ENCODE results near the gene PPFIBP2. TPM values are rescaled to one million over a fixed set of nuclear protein-coding genes. Genes with fewer than 3 reads are reported as not detected.

Gene PPFIBP2
- total RNA-seq, 2 experiments from 2014 or later = 7.8 to 10.0 TPM

Other genes starting within 250 kb of the PPFIBP2 start
- not detected for gene OLFML1, start 28.5 kb upstream of the PPFIBP2 start, total RNA-seq
- 1 to 10 TPM; 1.5 to 2.4 TPM for gene CYB5R2, start 159.5 kb downstream of the PPFIBP2 start, total RNA-seq
- gene OVCH2, start 192.5 kb downstream of the PPFIBP2 start, total RNA-seq = not detected